WERI-Rb-1 (cell line): ENCODE measurements around the gene TMA16.
A peak's percentile ranks its signal among the peaks of the same experiment; 100 is the strongest.

ENCODE experiments used
- DNase-seq: peaks from one replicate; pipeline ENCODE4 v3.0.0-alpha.2; 2020
- H3K27ac ChIP-seq: fragments of 250-450 bp; sonication (Bioruptor Pico); 2 replicates; pipeline ENCODE4 v1.5.1; 2020; ENCODE audit warnings: mild to moderate bottlenecking, moderate library complexity
- H3K27me3 ChIP-seq: fragments of 250-450 bp; sonication (Bioruptor Pico); 2 replicates; pipeline ENCODE4 v1.5.1; 2021; ENCODE audit warnings: mild to moderate bottlenecking, low read depth, moderate library complexity; ENCODE audit not compliant: insufficient read depth, severe bottlenecking
- H3K36me3 ChIP-seq: fragments of 250-450 bp; sonication (Bioruptor Pico); 2 replicates; pipeline ENCODE4 v1.5.1; 2020; ENCODE audit warnings: mild to moderate bottlenecking, moderate library complexity
- H3K4me3 ChIP-seq: 2 replicates; pipeline ENCODE4 v1.5.1; 2011; ENCODE audit warnings: low read depth, mild to moderate bottlenecking, control low read depth, low read length
- H3K9me3 ChIP-seq: fragments of 250-450 bp; sonication (Bioruptor Pico); 2 replicates; pipeline ENCODE4 v1.5.1; 2021; ENCODE audit warnings: mild to moderate bottlenecking, moderate library complexity; ENCODE audit not compliant: severe bottlenecking
- TF ChIP-seq, protein P1 (sequence below): IDR thresholded peaks from 2 replicates; pipeline ENCODE4 v1.5.1; 2011; ENCODE audit warnings: low read depth, mild to moderate bottlenecking, control low read depth, inconsistent platforms, low read length

The TMA16 gene

DNA sequence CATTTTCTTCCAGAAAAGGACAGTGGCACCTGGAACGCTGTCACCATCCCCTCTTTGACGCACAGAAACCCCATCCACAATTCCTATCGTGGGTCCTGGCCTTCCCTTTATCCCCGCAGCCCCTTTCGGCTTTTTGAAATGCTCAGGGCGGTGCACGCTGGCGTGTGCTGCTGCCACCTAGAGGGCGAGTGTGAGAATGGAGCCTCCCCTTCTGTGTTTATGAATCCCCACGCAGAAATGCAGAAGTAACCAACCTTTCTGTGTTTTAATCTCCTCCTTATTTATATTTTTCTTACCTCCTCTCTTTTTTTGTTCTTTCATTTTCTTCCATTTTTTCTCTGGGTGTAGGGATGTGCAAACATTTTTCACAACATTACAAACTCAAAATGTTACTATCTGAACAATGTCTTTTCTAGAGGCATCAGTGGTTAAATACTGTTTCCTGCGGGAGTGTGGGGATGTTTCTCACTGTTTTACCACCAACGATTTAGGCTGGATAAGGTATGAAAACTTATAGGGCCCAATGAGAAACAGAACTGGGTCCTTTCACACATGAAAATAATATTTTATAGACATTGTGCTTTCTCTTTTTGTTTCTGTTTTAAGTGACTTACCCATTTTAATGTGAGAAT, 50.0 kb downstream of the TMA16 start:
- H3K4me3 ChIP-seq: no peak overlapping the region
- H3K36me3 ChIP-seq: no peaks in the 10 kb centered on the region
- H3K27ac ChIP-seq: no peak overlapping the region
- DNase-seq: peak; percentile 77
- no peaks in the 10 kb centered on the region for H3K9me3 ChIP-seq
- no peaks in the 10 kb centered on the region for H3K27me3 ChIP-seq
- TF ChIP-seq, protein P1, sequence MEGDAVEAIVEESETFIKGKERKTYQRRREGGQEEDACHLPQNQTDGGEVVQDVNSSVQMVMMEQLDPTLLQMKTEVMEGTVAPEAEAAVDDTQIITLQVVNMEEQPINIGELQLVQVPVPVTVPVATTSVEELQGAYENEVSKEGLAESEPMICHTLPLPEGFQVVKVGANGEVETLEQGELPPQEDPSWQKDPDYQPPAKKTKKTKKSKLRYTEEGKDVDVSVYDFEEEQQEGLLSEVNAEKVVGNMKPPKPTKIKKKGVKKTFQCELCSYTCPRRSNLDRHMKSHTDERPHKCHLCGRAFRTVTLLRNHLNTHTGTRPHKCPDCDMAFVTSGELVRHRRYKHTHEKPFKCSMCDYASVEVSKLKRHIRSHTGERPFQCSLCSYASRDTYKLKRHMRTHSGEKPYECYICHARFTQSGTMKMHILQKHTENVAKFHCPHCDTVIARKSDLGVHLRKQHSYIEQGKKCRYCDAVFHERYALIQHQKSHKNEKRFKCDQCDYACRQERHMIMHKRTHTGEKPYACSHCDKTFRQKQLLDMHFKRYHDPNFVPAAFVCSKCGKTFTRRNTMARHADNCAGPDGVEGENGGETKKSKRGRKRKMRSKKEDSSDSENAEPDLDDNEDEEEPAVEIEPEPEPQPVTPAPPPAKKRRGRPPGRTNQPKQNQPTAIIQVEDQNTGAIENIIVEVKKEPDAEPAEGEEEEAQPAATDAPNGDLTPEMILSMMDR: peak; percentile 94

DNA sequence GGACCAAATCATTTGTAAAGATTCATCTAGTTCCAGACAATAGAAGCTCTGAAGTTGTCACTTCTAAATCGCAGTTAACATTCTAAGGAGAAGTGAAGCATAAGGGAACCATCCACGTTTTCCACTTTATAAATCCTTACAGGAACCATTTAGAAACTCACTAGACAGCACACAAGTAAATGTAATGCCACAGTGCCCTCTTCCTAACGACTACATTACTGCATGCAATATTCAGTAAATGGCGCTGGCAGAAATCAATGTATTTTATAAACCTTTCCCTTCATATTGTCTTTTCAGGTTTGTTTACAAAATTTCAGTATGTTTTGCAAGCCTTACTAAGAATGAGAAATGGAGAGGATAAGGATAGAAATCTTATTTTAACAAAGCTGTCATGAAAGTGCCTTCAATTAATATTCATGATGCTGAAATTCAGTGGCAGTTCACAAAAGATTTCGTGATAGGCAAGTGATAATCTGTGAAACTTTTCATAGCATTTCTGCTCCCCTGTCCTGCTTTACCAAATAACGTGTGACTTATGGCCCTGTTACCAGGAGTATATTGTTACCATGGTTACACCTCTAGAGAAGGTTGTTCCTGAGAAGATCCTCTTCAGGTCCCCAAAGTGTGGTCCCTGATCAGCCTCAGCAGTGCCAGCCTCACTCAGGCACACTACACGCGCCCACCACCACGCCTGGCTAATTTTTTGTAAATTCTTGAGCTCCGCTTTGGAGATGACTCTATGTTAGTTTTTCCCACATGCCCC, 54.2 kb downstream of the TMA16 start:
- Histone ChIP-seq H3K27me3 (no peaks in the 10 kb centered on the region), H3K4me3 (no peak overlapping the region), H3K27ac (no peak overlapping the region), H3K36me3 (no peaks in the 10 kb centered on the region), H3K9me3 (no peaks in the 10 kb centered on the region)
- TF ChIP-seq, protein P1: peak; percentile 66
- DNase-seq: no peak

DNA sequence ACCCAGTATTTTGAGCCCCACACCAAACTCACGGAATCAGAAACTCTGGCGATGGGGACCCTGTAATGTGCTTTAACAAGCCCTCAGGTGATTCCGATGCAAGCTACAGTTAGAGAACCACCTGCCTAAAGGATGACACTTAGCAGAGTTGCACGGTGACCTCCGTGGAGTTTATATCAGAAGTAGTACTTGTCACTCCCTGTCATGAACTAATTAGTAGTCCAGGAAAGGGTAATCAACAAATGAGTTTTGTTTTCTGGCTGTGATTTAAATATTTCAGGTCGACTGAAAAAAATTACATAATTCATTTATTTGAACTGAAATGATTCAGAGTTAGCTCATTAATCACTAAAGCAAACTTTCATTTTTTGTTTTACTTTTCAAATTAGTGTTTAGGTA, 56.4 kb downstream of the TMA16 start:
- no peak overlapping the region for H3K27ac ChIP-seq
- no peaks in the 10 kb centered on the region for H3K9me3 ChIP-seq
- TF ChIP-seq, protein P1: no peak

DNA sequence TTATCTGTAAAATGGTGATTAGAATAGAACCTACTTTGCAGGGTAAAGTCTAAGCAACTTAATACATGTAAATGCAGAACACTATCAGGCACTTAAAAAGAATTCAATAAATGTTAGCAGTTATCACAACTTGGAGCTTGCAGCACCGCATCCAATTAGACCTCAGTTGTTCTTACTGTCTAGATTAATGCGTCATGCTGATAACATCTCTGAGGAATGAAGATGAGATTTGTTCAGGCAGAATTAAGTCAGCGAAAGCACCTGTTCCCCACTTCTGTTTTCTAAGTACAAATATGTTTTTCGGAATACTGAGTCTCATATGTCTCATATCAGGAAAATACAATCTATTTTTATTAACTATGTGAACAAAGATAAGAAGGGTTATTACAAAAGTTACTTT, 58.7 kb downstream of the TMA16 start:
- TF ChIP-seq, protein P1: no peak
- Histone ChIP-seq H3K4me3 (no peak overlapping the region), H3K36me3 (no peaks in the 10 kb centered on the region), H3K9me3 (no peaks in the 10 kb centered on the region), H3K27me3 (no peaks in the 10 kb centered on the region), H3K27ac (no peak overlapping the region)
- no peak for DNase-seq

More for the DNA sequence above, 56.4 kb downstream of the TMA16 start:
- H3K4me3 ChIP-seq: no peak overlapping the region
- no peak for DNase-seq
- no peaks in the 10 kb centered on the region for H3K27me3 ChIP-seq
- H3K36me3 ChIP-seq: no peaks in the 10 kb centered on the region

DNA sequence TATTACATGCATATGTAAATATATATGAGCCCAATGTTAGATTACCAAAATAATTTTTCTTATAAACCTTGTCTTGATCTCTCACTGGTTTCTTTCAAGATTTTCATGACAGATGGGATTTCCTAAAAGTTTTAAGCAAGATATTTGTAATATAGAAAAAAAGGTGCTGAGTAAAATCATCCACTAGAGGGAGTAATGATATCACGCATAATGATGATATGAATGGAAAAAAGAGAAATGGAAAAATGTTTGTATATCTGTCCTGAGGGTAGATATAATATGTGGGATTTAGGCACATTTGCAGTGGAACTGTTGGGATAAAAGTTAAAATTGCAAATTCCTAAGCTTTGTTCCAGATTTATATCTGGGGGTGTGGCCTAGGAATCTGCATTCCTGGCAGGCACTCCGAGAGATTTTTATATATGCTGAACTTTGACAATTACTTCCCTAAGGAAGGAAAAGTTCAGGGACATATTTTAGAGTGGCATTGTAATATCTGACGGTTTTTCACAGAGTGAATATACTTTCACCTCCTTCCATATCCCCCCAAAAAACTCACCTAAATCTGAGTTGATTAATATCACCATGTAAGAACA, 60.5 kb downstream of the TMA16 start:
- Histone ChIP-seq H3K4me3 (no peak overlapping the region), H3K36me3 (no peaks in the 10 kb centered on the region), H3K27ac (no peak overlapping the region), H3K9me3 (no peaks in the 10 kb centered on the region), H3K27me3 (no peaks in the 10 kb centered on the region)
- no peak for DNase-seq
- TF ChIP-seq, protein P1: peak; percentile 10; the same call in 1 of the 2 replicates
